Measurements from ENCODE around the gene INPP5E.

INPP5E gene

GRCh38 chr9:136448655-136449054 is 9.0 kb upstream of the INPP5E start:
- in situ Hi-C loops (cut with MboI; ENCODE audit: low sequenced_read_pairs) = no loop called here

GRCh38 chr9:136447173-136447778 is 7.6 kb upstream of the INPP5E start:
- in situ Hi-C loops (cut with MboI; ENCODE audit: low sequenced_read_pairs) = no loop called here

GRCh38 chr9:136445799-136446198 is 6.2 kb upstream of the INPP5E start:
- in situ Hi-C loops (cut with MboI; ENCODE audit: low sequenced_read_pairs) = no loop called here

- in situ Hi-C loops (cut with MboI; ENCODE audit: low sequenced_read_pairs) = no loop called here
These were observed 4.5 kb upstream of the INPP5E start for GRCh38 chr9:136444102-136444501.

- in situ Hi-C loops (cut with MboI; ENCODE audit: low sequenced_read_pairs) = no loop called here
These were observed 4.0 kb upstream of the INPP5E start for GRCh38 chr9:136443687-136444086.

- in situ Hi-C loops (cut with MboI; ENCODE audit: low sequenced_read_pairs) = no loop called here
These were observed 3.4 kb upstream of the INPP5E start for GRCh38 chr9:136443087-136443486.

- in situ Hi-C loops (cut with MboI; ENCODE audit: low sequenced_read_pairs) = no loop called here
These were observed 2.6 kb upstream of the INPP5E start for GRCh38 chr9:136442265-136442664.

- in situ Hi-C loops (cut with MboI; ENCODE audit: low sequenced_read_pairs) = no loop called here
These were observed 2.1 kb upstream of the INPP5E start for GRCh38 chr9:136441681-136442245.

- in situ Hi-C loops (cut with MboI; ENCODE audit: low sequenced_read_pairs) = no loop called here
These were observed 1.6 kb upstream of the INPP5E start for GRCh38 chr9:136441191-136441680.

GRCh38 chr9:136438548-136439480 is 831 bp downstream of the INPP5E start:
- in situ Hi-C loops (cut with MboI; ENCODE audit: low sequenced_read_pairs) = no loop called here

- in situ Hi-C loops (cut with MboI; ENCODE audit: low sequenced_read_pairs) = no loop called here
These were observed 1.7 kb downstream of the INPP5E start for GRCh38 chr9:136437839-136438547.

- in situ Hi-C loops (cut with MboI; ENCODE audit: low sequenced_read_pairs) = no loop called here
These were observed 2.2 kb downstream of the INPP5E start for GRCh38 chr9:136437430-136437829.

- in situ Hi-C loops (cut with MboI; ENCODE audit: low sequenced_read_pairs) = no loop called here
These were observed 3.5 kb downstream of the INPP5E start for GRCh38 chr9:136436055-136436634.

- in situ Hi-C loops (cut with MboI; ENCODE audit: low sequenced_read_pairs) = no loop called here
These were observed 5.0 kb downstream of the INPP5E start for GRCh38 chr9:136434580-136435169.

- in situ Hi-C loops (cut with MboI; ENCODE audit: low sequenced_read_pairs) = no loop called here
These were observed 5.6 kb downstream of the INPP5E start for GRCh38 chr9:136433849-136434579.

GRCh38 chr9:136433043-136433715 is 6.5 kb downstream of the INPP5E start:
- in situ Hi-C loops (cut with MboI; ENCODE audit: low sequenced_read_pairs) = no loop called here

- in situ Hi-C loops (cut with MboI; ENCODE audit: low sequenced_read_pairs) = no loop called here
These were observed 7.1 kb downstream of the INPP5E start for GRCh38 chr9:136432591-136432990.

GRCh38 chr9:136431782-136432350 is 7.8 kb downstream of the INPP5E start:
- in situ Hi-C loops (cut with MboI; ENCODE audit: low sequenced_read_pairs) = no loop called here

Data from HL-60/S4 treated with phorbol 12-myristate 13-acetate at 8.2 ng/mL for 4 days and 3 days (cell line).